Hepatocyte (in vitro differentiated cells): ENCODE measurements around the gene NRP1.

Experiments
- CTCF ChIP-seq: fragments of 200-600 bp; sonication (generic); IDR thresholded peaks from 2 replicates; pipeline ENCODE4 v1.5.1; 2016; ENCODE audit warnings: antibody characterized with exemption, mild to moderate bottlenecking; ENCODE audit not compliant: poor library complexity
- EZH2 ChIP-seq: fragments of 200-600 bp; sonication (generic); IDR thresholded peaks from 2 replicates; pipeline ENCODE4 v1.6.1; 2016; ENCODE audit warnings: antibody characterized with exemption, mild to moderate bottlenecking, borderline replicate concordance
- EZH2phosphoT487 ChIP-seq: fragments of 200-600 bp; sonication (generic); IDR thresholded peaks from one replicate; pipeline ENCODE4 v1.6.1; 2018; ENCODE audit warnings: antibody characterized with exemption, mild to moderate bottlenecking, low read depth, moderate library complexity; ENCODE audit not compliant: unreplicated experiment, severe bottlenecking

GRCh38 chr10:33214174-33214573 is 120.3 kb downstream of the NRP1 start:
- no peak for TF ChIP-seq CTCF
- TF ChIP-seq EZH2 = no peak
- TF ChIP-seq EZH2phosphoT487 = no peak
